ENCODE measurements around the gene CPA5.

The CPA5 gene

DNA sequence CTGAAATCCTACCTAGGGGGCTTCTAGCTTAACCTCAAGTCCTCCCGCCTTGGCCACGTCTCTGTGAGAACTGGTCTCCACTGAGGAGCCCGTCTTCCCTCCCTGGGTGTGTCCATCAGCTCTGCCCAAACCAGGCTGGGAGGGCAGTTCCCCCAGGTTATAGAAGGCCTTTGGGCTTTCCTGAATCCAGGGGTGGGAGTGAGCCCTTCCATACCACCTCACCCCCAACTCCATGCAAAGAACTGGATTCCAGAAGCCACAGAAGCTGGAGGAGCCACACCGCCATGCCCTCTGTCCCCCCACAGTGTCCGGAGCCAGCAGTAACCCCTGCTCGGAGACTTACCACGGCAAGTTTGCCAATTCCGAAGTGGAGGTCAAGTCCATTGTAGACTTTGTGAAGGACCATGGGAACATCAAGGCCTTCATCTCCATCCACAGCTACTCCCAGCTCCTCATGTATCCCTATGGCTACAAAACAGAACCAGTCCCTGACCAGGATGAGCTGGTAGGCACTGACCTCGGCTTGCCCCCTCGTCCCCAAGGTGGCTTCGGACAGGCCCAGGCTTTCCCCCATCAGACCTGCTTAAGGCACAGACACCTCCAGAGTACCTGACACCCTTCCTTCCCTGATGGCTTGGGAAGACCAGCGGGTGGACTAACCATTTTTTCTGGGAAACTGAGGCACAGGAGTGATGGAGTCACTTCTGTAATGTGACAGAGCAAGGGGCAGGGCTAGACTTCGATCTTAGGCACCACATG is 40.4 kb downstream of the CPA5 start:
- no peak for DNase-seq (ENCODE audit: extremely low read depth, low read depth)
- no peak overlapping the region for H3K4me3 ChIP-seq (replicated peaks; ENCODE audit: low read depth, low read length)
- TF ChIP-seq, protein P1, sequence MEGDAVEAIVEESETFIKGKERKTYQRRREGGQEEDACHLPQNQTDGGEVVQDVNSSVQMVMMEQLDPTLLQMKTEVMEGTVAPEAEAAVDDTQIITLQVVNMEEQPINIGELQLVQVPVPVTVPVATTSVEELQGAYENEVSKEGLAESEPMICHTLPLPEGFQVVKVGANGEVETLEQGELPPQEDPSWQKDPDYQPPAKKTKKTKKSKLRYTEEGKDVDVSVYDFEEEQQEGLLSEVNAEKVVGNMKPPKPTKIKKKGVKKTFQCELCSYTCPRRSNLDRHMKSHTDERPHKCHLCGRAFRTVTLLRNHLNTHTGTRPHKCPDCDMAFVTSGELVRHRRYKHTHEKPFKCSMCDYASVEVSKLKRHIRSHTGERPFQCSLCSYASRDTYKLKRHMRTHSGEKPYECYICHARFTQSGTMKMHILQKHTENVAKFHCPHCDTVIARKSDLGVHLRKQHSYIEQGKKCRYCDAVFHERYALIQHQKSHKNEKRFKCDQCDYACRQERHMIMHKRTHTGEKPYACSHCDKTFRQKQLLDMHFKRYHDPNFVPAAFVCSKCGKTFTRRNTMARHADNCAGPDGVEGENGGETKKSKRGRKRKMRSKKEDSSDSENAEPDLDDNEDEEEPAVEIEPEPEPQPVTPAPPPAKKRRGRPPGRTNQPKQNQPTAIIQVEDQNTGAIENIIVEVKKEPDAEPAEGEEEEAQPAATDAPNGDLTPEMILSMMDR (IDR thresholded peaks at IDR 0.05; ENCODE audit: low read depth, low read length, missing control alignments): no peak

DNA sequence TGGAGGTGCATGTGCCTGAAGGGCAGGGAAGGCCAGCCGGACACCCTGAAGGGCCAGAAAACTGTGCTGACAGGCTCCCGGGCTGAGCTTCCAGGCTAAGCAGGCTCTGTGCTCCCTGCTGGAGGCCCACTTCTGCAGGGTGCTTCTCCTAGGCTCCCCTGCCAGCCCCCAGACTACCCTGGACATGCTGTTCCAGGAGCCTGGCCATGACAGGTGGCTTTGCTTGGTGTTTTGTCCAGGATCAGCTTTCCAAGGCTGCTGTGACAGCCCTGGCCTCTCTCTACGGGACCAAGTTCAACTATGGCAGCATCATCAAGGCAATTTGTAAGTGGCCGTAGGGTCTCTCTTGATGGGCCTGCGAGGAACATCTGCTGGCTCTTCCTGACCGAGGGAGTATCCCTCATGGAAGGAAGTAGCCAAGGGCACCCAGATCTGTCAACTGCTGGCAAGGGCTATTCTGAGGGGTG is 41.0 kb downstream of the CPA5 start:
- TF ChIP-seq, protein P1 (IDR thresholded peaks at IDR 0.05; ENCODE audit: low read depth, low read length, missing control alignments): no peak
- no peak overlapping the region for H3K4me3 ChIP-seq (replicated peaks; ENCODE audit: low read depth, low read length)
- DNase-seq (ENCODE audit: extremely low read depth, low read depth): no peak

DNA sequence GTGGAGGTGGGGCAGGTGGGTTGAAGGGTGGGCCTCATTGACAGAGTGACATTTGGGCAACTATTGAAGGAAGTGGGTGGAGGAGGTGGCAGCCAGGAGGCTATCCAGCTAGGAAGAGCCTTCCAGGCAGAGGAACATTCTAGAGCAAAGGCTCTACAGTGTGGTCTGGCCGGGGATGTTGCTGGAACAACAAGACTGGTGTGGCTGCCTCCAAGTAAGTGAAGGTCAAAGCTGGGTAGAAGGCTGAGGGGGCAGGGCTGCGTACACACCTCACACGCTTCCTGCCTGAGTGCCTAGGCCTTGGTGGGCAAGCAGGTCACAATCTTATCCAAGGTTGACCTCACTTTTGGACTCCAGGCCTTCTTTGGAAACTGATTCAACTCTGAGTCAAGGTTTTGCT is 42.3 kb downstream of the CPA5 start:
- no peak overlapping the region for H3K4me3 ChIP-seq (replicated peaks; ENCODE audit: low read depth, low read length)
- TF ChIP-seq, protein P1 (IDR thresholded peaks at IDR 0.05; ENCODE audit: low read depth, low read length, missing control alignments): no peak
- no peak for DNase-seq (ENCODE audit: extremely low read depth, low read depth)

DNA sequence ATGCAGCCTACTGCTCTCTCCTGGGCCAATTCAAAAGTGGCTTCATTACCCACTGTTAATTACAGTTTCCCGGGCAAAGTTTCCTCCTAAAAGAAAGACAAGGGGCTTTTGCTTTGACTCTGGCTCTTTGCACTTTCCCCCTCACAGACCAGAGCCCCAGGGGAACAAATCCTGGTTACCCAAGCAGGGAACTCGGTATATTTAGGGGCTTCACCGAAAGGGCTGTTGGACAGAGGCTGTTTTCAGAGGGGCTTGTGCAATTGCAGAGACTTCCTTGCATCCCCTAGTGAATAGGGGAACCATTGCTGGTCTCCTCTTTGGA is 42.7 kb downstream of the CPA5 start:
- no peak for DNase-seq (ENCODE audit: extremely low read depth, low read depth)
- H3K4me3 ChIP-seq (replicated peaks; ENCODE audit: low read depth, low read length): no peak overlapping the region
- TF ChIP-seq, protein P1 (IDR thresholded peaks at IDR 0.05; ENCODE audit: low read depth, low read length, missing control alignments): no peak

DNA sequence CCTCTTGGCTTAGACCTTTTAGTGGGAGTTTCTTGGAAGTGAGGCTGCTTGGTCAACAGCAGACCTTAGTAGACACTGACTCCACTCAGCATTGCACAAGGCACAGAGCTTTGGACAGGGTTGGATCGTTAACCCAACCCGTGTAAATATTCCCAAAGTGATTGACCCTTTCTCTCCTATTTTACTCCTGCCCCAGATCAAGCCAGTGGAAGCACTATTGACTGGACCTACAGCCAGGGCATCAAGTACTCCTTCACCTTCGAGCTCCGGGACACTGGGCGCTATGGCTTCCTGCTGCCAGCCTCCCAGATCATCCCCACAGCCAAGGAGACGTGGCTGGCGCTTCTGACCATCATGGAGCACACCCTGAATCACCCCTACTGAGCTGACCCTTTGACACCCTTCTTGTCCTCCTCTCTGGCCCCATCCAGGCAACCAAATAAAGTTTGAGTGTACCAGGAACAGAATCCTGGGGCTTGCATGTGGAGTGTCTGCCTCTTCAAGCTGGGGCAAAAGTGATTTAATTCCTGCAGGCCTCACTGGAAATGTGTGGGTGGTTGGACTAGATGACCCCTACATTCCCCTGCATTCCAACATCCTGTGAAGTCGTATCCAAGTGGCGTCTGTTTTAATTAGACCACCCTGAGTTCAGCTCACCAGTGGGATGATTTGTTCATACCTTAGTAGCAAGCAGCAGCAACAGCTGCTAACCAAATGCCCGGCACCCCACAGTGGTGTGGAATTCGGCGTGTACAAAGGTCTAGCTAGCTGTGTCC is 43.2 kb downstream of the CPA5 start:
- H3K4me3 ChIP-seq (replicated peaks; ENCODE audit: low read depth, low read length): no peak overlapping the region
- DNase-seq (ENCODE audit: extremely low read depth, low read depth): no peak
- TF ChIP-seq, protein P1 (IDR thresholded peaks at IDR 0.05; ENCODE audit: low read depth, low read length, missing control alignments): no peak

DNA sequence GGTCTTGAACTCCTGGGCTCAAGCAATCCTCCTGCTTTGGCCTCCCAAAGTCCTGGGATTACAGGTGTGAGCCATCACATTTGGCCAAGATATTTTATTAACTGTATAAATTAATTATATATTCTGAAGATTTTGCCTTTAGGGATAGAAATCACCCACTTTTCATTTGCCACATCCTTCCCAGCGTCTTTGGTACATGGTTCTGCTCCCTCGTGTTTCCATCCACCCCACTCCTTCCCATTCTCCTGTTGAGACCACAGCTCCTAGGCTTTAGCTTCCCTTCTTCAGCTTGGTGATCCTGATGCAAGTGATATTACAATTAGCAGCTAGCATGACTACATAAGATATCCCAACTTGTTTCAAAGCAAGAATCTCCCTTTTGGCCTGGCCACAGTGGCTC is 44.1 kb downstream of the CPA5 start:
- DNase-seq (ENCODE audit: extremely low read depth, low read depth): no peak
- TF ChIP-seq, protein P1 (IDR thresholded peaks at IDR 0.05; ENCODE audit: low read depth, low read length, missing control alignments): no peak

More for the DNA sequence above, 44.1 kb downstream of the CPA5 start:
- no peak overlapping the region for H3K4me3 ChIP-seq (replicated peaks; ENCODE audit: low read depth, low read length)
